ENCODE data around the gene STAG1.

DNA sequence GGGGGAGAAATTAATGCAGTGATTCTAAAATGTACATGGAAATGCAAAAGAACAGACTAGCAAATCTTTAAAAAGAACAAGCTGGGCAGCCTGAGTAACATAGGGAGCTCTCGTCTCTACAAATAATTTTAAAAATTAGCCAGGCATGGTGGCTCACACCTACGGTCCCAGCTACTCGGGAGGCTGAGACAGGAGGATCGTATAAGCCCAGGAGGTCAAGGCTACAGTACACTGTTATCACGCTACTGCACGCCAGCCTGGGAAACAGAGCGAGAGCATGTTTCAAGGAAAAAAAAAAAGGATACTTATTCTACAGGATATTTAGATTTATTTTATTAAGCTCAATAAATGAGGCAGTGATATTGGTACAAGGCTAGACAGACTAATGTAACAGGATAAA, 40.9 kb downstream of the STAG1 start:
- TF ChIP-seq ONECUT2 (CRISPR knock-in tag; IDR thresholded peaks at IDR 0.05) (no peak), EP300 (IDR thresholded peaks at IDR 0.05; ENCODE audit: low read depth in 2 of 2, low read length in 2 of 2) (no peak), EP300 (CRISPR knock-in tag; IDR thresholded peaks at IDR 0.05; ENCODE audit: borderline replicate concordance) (no peak)

All from HepG2 (cell line).